RWPE1 (cell line): ENCODE data around the gene CNNM4.

Experiments
- CTCF ChIA-PET: fragments of 350-600 bp; sonication (Branson Sonifier 250); formaldehyde crosslinking; extraction: SDS; loops from one replicate; lab custom pipeline; 2021; lab: Yijun Ruan, JAX
- POLR2A ChIA-PET: fragments of 400-600 bp; formaldehyde crosslinking; extraction: SDS; loops from one replicate; lab custom pipeline; 2020; ENCODE audit warnings: antibody characterized with exemption; ENCODE audit not compliant: low non-redundant PET; lab: Yijun Ruan, JAX
- DNase-seq: peaks from one replicate; pipeline ENCODE4 v3.0.0; 2012; ENCODE audit warnings: low spot score
- H3K27ac ChIP-seq: fragments of 450-650 bp; 2 replicates; pipeline ENCODE4 v1.5.1; 2017
- CTCF ChIP-seq: fragments of 450-650 bp; conservative IDR thresholded peaks from 2 replicates; pipeline ENCODE4 v1.5.1; 2017; ENCODE audit warnings: low read depth, mild to moderate bottlenecking

The CNNM4 gene

GRCh38 chr2:96756788-96757476, 3.8 kb upstream of the CNNM4 start:
- DNase-seq: no peak
- CTCF ChIA-PET: interaction anchor here (0.6 to 1.1 kb wide), 3 partner anchors 7 to 15 kb away, joined by 3 to 4 read pairs (median 3); no protein-coding TSS in a partner anchor

GRCh38 chr2:96757477-96757860, 3.2 kb upstream of the CNNM4 start:
- CTCF ChIA-PET: interaction anchor here (0.6 to 1.1 kb wide), 3 partner anchors 8 to 14 kb away, joined by 3 to 4 read pairs (median 3); no protein-coding TSS in a partner anchor

More at GRCh38 chr2:96756788-96757476, 3.8 kb upstream of the CNNM4 start:
- H3K27ac ChIP-seq: no peak overlapping the region
- TF ChIP-seq CTCF: no peak
- POLR2A ChIA-PET: interaction anchor here (0.5 kb wide), 1 partner anchor 16 kb away, joined by 5 read pairs; no protein-coding TSS in a partner anchor

GRCh38 chr2:96758987-96759386, 1.7 kb upstream of the CNNM4 start:
- no peak overlapping the region for H3K27ac ChIP-seq
- CTCF ChIA-PET: interaction anchor here (0.6 to 0.9 kb wide), 2 partner anchors 42 to 198 kb away, joined by 3 to 5 read pairs; no protein-coding TSS in a partner anchor
- DNase-seq: no peak
- POLR2A ChIA-PET: no interaction called here
- TF ChIP-seq CTCF: no peak

More at GRCh38 chr2:96757477-96757860, 3.2 kb upstream of the CNNM4 start:
- POLR2A ChIA-PET: interaction anchor here (0.5 kb wide), 1 partner anchor 16 kb away, joined by 5 read pairs; no protein-coding TSS in a partner anchor
- no peak overlapping the region for H3K27ac ChIP-seq
- TF ChIP-seq CTCF: no peak
- DNase-seq: no peak

GRCh38 chr2:96759548-96759947, 1.2 kb upstream of the CNNM4 start:
- no peak for DNase-seq
- no peak overlapping the region for H3K27ac ChIP-seq
- CTCF ChIA-PET: interaction anchor here (0.5 to 0.9 kb wide), 2 partner anchors 41 to 182 kb away, joined by 3 to 4 read pairs; no protein-coding TSS in a partner anchor
- no peak for TF ChIP-seq CTCF
- POLR2A ChIA-PET: no interaction called here

- TF ChIP-seq CTCF: peak; percentile 77
Measured at GRCh38 chr2:96760986-96761832, 507 bp downstream of the CNNM4 start.

More at GRCh38 chr2:96760986-96761832, 507 bp downstream of the CNNM4 start:
- ChIA-PET CTCF (interaction anchor here (0.6 to 1.2 kb wide), 11 partner anchors 9 to 157 kb away, joined by 3 to 9 read pairs (median 3); partner anchors contain the start of gene KANSL3), POLR2A (interaction anchor here (0.8 kb wide), 1 partner anchor 20 kb away, joined by 3 read pairs; no protein-coding TSS in a partner anchor)
- no peak for DNase-seq
- peak overlapping the region; percentile 73 for H3K27ac ChIP-seq
